ENCODE data around the gene ANKRD12.

Gene ANKRD12

DNA sequence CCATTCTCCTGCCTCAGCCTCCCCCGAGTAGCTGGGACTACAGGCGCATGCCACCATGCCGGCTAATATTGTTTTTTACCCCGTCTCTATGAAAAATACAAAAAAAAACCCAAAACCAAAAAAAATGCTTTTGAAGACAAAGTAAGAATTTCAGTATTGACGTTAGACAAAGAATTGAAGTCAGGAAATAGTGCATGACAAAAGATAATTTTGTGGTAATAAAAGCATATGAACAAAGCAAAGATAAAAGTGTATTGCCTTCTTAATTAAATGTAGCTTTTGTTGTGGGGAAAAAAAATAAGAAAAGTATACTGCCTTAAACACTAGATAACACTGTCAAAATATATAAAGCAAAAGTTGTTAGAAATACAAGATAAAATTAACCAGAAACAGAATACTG is 86.8 kb downstream of the ANKRD12 start:
- no peak overlapping the region for H3K4me3 ChIP-seq (ENCODE audit: low read depth, low read length)
- DNase-seq (ENCODE audit: low read depth), result no peak
- TF ChIP-seq, protein P1, sequence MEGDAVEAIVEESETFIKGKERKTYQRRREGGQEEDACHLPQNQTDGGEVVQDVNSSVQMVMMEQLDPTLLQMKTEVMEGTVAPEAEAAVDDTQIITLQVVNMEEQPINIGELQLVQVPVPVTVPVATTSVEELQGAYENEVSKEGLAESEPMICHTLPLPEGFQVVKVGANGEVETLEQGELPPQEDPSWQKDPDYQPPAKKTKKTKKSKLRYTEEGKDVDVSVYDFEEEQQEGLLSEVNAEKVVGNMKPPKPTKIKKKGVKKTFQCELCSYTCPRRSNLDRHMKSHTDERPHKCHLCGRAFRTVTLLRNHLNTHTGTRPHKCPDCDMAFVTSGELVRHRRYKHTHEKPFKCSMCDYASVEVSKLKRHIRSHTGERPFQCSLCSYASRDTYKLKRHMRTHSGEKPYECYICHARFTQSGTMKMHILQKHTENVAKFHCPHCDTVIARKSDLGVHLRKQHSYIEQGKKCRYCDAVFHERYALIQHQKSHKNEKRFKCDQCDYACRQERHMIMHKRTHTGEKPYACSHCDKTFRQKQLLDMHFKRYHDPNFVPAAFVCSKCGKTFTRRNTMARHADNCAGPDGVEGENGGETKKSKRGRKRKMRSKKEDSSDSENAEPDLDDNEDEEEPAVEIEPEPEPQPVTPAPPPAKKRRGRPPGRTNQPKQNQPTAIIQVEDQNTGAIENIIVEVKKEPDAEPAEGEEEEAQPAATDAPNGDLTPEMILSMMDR (IDR thresholded peaks at IDR 0.05; ENCODE audit: insufficient read depth, low read depth, low read length, missing control alignments), result no peak

DNA sequence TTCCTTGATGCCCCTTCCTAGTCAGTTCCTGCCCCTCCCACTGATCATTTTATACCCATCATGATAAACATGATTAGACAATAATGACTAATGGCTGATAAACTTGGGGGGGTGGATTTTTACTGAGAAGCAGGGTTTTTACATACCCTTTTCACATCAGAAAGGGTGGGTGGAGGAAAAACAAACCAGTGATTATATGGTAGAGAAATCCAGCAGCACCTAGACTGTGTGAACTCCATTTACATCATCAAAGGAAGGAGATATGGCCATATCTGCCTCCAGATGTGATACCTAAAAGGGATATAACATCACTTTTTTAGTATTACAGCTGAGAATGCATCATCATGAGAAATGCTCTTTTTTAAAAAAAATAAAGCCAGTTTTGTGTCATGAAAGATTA is 89.9 kb downstream of the ANKRD12 start:
- H3K4me3 ChIP-seq (ENCODE audit: low read depth, low read length), result no peak overlapping the region
- no peak for DNase-seq (ENCODE audit: low read depth)
- TF ChIP-seq, protein P1 (IDR thresholded peaks at IDR 0.05; ENCODE audit: insufficient read depth, low read depth, low read length, missing control alignments), result no peak

DNA sequence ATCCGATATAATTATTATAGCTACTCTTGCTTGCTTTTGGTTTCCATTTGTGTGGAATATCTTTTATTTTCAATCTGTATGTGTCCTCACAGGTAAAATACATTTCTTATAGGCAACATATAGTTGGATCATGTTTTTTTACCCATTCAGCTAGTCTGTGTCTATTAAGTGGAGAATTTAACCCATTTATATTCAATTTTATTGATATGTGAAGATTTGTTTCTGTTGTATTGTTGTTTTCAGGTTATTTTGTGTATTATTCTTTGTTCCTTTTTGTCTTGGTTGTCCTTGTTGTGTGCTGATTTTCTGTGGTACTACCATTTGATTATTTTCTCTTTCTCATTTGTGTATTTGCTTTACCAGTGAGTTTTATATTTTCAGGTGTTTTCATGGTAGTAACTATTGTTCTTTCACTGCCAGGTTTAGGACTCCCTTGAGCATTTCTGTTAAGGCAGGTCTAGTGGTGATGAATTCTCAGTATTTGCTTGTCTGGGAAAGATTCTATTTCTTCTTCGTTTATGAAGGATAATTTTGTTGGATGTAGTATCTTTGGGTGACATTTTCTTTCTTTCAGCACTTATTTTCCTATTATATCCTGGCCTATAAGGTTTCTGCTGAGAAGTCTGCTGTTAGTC is 95.4 kb downstream of the ANKRD12 start:
- no peak overlapping the region for H3K4me3 ChIP-seq (ENCODE audit: low read depth, low read length)
- TF ChIP-seq, protein P1 (IDR thresholded peaks at IDR 0.05; ENCODE audit: insufficient read depth, low read depth, low read length, missing control alignments), result no peak
- DNase-seq (ENCODE audit: low read depth), result no peak

DNA sequence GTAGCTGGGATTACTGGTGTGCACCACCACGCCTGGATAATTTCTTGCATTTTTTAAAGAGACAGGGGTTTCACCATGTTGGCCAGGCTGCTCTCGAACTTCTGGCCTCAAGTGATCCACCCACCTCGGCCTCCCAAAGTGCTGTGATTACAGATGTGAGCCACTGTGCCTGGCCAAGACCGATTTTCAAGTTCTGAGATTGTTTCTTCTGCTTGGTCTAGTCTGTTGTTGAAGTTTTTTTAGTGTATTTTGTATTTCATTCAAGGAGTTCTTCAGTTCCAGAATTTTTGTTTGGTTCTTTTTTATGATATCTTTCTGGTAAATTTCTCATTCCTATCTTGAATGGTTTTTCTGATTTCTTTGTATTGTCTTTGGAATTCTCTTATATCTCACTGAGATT is 96.4 kb downstream of the ANKRD12 start:
- TF ChIP-seq, protein P1 (IDR thresholded peaks at IDR 0.05; ENCODE audit: insufficient read depth, low read depth, low read length, missing control alignments), result no peak
- DNase-seq (ENCODE audit: low read depth), result no peak
- no peak overlapping the region for H3K4me3 ChIP-seq (ENCODE audit: low read depth, low read length)

DNA sequence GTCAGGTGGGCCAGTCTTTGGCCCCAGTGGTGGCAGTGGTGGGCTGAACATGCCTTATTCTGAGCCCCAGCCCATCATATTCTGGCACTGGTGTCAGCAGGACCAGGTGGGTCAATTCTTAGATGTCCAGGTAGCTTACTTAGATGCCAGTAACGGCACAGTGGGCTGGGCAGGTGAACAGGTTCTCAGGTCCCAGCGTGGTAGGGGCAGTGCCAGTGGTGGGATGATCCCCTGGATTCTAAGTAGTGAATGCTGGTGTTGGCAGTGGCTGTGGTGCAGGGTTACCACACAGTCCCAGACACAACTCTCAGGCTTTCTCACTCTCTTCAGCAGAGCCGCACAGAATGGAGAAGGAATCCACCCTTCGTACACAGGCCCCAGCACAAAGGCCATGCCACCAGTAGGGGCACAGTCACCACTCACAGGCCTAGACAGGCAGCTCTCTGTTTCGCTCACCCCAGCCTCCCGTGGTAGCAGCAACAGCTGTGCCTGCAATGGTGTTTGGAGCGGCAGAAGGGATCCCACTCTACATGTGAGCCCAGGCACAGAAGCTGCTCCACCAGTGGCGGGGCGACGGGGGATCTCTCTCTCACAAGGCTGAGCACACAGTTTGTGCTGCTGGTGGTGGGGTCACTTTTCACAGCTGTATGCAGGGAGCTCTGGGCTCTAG is 97.3 kb downstream of the ANKRD12 start:
- no peak for DNase-seq (ENCODE audit: low read depth)
- no peak overlapping the region for H3K4me3 ChIP-seq (ENCODE audit: low read depth, low read length)
- TF ChIP-seq, protein P1 (IDR thresholded peaks at IDR 0.05; ENCODE audit: insufficient read depth, low read depth, low read length, missing control alignments), result no peak

DNA sequence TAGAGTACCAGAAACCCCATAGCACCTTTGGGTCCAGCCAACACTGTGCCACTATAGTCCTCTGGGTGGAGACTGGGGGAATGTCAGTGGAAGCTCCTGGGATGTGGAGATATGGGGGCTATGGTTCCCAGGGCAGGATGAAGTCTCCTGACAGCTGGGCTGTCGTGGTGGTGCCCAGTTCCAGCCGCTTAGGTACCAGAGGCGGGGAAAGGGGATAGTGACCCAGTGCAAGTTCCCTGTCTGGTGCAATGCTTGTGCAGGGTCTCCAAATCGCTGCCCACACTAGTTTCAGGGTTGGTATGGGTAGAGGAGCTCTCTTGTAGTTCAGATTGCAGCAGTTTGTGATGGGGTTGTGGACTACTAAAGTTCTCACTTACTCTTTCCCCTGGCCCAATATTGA is 97.9 kb downstream of the ANKRD12 start:
- no peak for DNase-seq (ENCODE audit: low read depth)
- H3K4me3 ChIP-seq (ENCODE audit: low read depth, low read length), result no peak overlapping the region
- TF ChIP-seq, protein P1 (IDR thresholded peaks at IDR 0.05; ENCODE audit: insufficient read depth, low read depth, low read length, missing control alignments), result no peak

DNA sequence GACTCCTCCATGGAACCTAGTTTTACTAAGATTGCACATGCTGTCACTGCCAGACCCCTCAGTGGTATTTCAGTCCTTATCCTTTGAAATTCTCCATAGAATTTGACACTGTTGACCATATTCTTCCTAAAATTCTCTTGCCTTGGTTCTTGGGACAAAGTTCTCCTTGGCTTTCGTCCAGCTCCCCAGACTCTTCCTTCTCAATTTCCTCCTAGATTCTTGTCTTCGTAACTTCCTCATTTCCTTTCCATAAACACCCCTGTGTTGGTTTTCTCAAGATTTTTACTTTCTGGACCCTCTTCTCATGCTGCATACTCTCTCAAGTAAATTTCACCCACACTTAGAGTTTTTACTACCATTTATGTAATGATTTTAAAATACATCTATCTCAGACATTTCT is 101.4 kb downstream of the ANKRD12 start:
- TF ChIP-seq, protein P1 (IDR thresholded peaks at IDR 0.05; ENCODE audit: insufficient read depth, low read depth, low read length, missing control alignments), result no peak
- no peak overlapping the region for H3K4me3 ChIP-seq (ENCODE audit: low read depth, low read length)
- no peak for DNase-seq (ENCODE audit: low read depth)
